Measurements from ENCODE around the gene SLC9C2. TPM values are rescaled to one million over a fixed set of nuclear protein-coding genes. Genes with fewer than 3 reads are reported as not detected.

Gene SLC9C2
- total RNA-seq, 4 donors from 2014 or later: not detected

DNA sequence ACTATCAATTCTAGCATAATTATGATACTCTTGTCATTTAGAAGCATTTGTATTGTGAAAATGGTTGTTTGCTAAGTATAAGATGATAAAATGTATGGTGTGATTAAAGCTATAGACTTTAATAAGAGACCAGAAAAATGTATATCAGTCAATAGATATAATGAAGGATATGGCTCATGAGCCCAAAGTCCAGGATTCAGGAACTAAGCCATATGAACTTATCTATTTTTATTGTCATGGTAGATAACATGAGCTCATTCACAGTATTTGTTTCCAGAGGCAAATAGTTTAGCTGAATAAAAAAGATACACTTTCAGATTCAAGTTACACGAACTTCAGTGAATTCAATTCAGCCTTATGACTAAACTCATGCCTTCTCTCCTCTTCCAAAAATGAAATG lies 93.1 kb downstream of the SLC9C2 start:
- H3K27me3 ChIP-seq: no peaks in the 10 kb centered on the region
- DNase-seq (no peak), ATAC-seq (no peak)
- in situ Hi-C loops (cut with MboI; ENCODE audit: low sequenced_read_pairs in 4 of 4) (no loop called here), intact Hi-C loops (cut with DNase I; ENCODE audit: low total_unique reads) (loop anchor here (5.0 kb wide), 1 partner anchor 77 kb away; no protein-coding TSS in a partner anchor)
- no peaks in the 10 kb centered on the region for H3K4me1 ChIP-seq
- H3K27ac ChIP-seq: no peak overlapping the region
- H3K9me3 ChIP-seq: no peaks in the 10 kb centered on the region
- H3K36me3 ChIP-seq: no peaks in the 10 kb centered on the region
- TF ChIP-seq POLR2A (IDR thresholded peaks at IDR 0.05): no peak
- TF ChIP-seq, protein P1, sequence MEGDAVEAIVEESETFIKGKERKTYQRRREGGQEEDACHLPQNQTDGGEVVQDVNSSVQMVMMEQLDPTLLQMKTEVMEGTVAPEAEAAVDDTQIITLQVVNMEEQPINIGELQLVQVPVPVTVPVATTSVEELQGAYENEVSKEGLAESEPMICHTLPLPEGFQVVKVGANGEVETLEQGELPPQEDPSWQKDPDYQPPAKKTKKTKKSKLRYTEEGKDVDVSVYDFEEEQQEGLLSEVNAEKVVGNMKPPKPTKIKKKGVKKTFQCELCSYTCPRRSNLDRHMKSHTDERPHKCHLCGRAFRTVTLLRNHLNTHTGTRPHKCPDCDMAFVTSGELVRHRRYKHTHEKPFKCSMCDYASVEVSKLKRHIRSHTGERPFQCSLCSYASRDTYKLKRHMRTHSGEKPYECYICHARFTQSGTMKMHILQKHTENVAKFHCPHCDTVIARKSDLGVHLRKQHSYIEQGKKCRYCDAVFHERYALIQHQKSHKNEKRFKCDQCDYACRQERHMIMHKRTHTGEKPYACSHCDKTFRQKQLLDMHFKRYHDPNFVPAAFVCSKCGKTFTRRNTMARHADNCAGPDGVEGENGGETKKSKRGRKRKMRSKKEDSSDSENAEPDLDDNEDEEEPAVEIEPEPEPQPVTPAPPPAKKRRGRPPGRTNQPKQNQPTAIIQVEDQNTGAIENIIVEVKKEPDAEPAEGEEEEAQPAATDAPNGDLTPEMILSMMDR (IDR thresholded peaks at IDR 0.05 in 4 of 5, conservative IDR thresholded peaks at IDR 0.05 in 1 of 5): no peak
- H3K4me3 ChIP-seq: no peak overlapping the region

DNA sequence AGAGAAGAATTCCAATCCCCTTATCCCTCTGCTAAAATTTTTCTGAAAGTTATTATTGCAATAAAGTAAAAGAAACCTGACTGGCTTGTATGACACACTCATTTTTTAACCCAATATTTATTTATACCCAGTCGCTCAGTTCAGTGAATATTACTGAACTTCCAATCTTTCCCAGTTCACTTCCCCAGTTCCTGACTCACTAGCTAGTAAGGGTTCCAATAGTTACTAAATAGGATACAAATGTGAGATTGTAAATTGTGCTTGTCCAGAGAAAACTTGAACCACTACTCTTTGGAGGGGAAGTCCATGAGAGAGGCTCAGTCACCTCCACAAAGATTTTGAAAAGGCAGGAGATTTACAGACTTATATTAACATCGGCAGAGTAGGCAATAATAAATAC lies 94.3 kb downstream of the SLC9C2 start:
- Histone ChIP-seq H3K4me1 (no peaks in the 10 kb centered on the region), H3K36me3 (no peaks in the 10 kb centered on the region), H3K4me3 (no peak overlapping the region), H3K27me3 (no peaks in the 10 kb centered on the region), H3K27ac (no peak overlapping the region), H3K9me3 (no peaks in the 10 kb centered on the region)
- intact Hi-C loops (cut with DNase I; ENCODE audit: low total_unique reads): loop anchor here (5.0 kb wide), 1 partner anchor 76 kb away; no protein-coding TSS in a partner anchor
- in situ Hi-C loops (cut with MboI; ENCODE audit: low sequenced_read_pairs in 4 of 4): no loop called here
- DNase-seq (no peak), ATAC-seq (no peak)
- TF ChIP-seq, protein P1 (IDR thresholded peaks at IDR 0.05 in 4 of 5, conservative IDR thresholded peaks at IDR 0.05 in 1 of 5): no peak
- no peak for TF ChIP-seq POLR2A (IDR thresholded peaks at IDR 0.05)

DNA sequence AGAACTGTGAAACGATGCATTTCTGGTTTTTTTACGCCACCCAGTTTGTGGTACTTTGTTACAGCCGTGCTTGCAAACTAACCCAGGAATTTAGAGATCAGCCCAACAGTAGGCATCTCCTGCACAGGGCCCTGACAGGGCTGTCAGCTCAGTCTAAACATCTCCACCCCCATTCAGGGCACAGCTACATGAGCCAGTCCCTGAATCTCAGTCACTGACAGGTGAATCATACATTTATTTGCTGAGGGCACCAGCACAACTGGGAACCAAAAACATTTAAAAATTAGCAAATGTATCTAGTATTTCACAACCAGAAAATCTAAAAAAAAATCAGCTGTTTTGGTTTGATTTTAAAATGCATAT lies 95.0 kb downstream of the SLC9C2 start:
- no peak for ATAC-seq
- TF ChIP-seq POLR2A (IDR thresholded peaks at IDR 0.05): no peak
- TF ChIP-seq, protein P1 (IDR thresholded peaks at IDR 0.05 in 4 of 5, conservative IDR thresholded peaks at IDR 0.05 in 1 of 5): no peak
- in situ Hi-C loops (cut with MboI; ENCODE audit: low sequenced_read_pairs in 4 of 4): no loop called here
- intact Hi-C loops (cut with DNase I; ENCODE audit: low total_unique reads): loop anchor here (5.0 kb wide), 1 partner anchor 76 kb away; no protein-coding TSS in a partner anchor
- DNase-seq: no peak
- Histone ChIP-seq H3K36me3 (no peaks in the 10 kb centered on the region), H3K4me1 (no peaks in the 10 kb centered on the region), H3K4me3 (no peak overlapping the region), H3K27ac (no peak overlapping the region), H3K27me3 (no peaks in the 10 kb centered on the region), H3K9me3 (no peaks in the 10 kb centered on the region)

DNA sequence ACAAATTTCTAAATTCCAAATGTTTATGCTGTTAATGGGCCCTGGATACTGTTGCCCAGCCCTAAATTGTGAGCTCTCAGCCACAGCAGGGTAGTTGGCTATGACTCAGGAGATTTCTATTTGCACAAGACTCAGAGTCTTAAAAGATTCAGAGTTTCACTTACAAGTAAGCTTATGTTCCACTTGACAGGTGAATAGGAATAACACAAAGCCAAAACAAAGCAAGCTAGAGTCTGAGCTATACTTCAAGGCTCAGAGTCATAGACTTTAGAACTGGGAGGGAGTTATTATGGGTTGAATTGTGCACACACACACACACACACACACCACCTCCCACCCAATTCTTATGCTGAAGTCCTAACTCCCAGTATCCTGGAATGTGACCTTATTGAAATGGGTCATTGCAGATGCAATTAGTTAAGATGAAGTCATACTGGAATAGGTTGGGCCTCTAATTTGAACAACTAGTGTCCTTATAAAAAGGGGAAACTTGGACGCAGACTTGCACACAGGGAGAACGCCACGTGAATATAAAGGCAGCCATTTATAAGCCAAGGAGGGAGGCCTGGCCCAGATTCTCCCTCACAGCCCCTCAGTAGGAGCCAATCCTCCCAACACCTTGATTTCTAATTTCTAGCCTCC lies 95.5 kb downstream of the SLC9C2 start:
- no peaks in the 10 kb centered on the region for H3K27me3 ChIP-seq
- H3K9me3 ChIP-seq: no peaks in the 10 kb centered on the region
- DNase-seq: no peak
- ATAC-seq: no peak
- TF ChIP-seq POLR2A (IDR thresholded peaks at IDR 0.05): no peak
- TF ChIP-seq, protein P1 (IDR thresholded peaks at IDR 0.05 in 4 of 5, conservative IDR thresholded peaks at IDR 0.05 in 1 of 5): no peak
- no peak overlapping the region for H3K4me3 ChIP-seq
- no peak overlapping the region for H3K27ac ChIP-seq
- H3K36me3 ChIP-seq: no peaks in the 10 kb centered on the region
- H3K4me1 ChIP-seq: no peaks in the 10 kb centered on the region
- intact Hi-C loops (cut with DNase I; ENCODE audit: low total_unique reads): loop anchor here (5.0 kb wide), 1 partner anchor 75 kb away; no protein-coding TSS in a partner anchor
- in situ Hi-C loops (cut with MboI; ENCODE audit: low sequenced_read_pairs in 4 of 4): no loop called here
